ENCODE results near the gene SCN5A.

The SCN5A gene

DNA sequence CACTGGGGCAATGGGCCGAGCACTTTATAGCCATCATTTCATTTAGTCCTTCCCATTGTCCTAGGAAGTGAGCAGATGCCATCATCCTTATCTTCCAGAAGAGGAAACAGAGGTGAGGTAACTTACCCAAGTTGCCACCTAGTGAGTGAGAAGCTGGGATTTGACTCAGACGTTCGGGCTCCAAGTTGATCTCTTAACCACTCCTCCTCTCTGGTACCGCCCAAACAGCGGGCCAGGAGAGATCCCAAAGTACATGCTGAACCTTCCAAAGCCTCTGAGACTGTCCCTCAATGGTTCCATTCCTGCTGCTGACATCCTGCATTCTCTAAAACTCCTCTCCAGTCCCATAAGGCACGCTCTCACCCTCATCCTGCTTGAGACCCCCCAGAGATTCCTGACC is 97.1 kb downstream of the SCN5A start:
- H3K27ac Mint-ChIP-seq = no peak overlapping the region
- H3K4me3 Mint-ChIP-seq = no peak overlapping the region
- no peaks in the 10 kb centered on the region for H3K4me1 Mint-ChIP-seq (ENCODE audit: low read depth)
- no peaks in the 10 kb centered on the region for H3K9me3 Mint-ChIP-seq
- H3K27me3 Mint-ChIP-seq (ENCODE audit: low read depth) = no peaks in the 10 kb centered on the region
- no peaks in the 10 kb centered on the region for H3K36me3 Mint-ChIP-seq (ENCODE audit: low read depth)

DNA sequence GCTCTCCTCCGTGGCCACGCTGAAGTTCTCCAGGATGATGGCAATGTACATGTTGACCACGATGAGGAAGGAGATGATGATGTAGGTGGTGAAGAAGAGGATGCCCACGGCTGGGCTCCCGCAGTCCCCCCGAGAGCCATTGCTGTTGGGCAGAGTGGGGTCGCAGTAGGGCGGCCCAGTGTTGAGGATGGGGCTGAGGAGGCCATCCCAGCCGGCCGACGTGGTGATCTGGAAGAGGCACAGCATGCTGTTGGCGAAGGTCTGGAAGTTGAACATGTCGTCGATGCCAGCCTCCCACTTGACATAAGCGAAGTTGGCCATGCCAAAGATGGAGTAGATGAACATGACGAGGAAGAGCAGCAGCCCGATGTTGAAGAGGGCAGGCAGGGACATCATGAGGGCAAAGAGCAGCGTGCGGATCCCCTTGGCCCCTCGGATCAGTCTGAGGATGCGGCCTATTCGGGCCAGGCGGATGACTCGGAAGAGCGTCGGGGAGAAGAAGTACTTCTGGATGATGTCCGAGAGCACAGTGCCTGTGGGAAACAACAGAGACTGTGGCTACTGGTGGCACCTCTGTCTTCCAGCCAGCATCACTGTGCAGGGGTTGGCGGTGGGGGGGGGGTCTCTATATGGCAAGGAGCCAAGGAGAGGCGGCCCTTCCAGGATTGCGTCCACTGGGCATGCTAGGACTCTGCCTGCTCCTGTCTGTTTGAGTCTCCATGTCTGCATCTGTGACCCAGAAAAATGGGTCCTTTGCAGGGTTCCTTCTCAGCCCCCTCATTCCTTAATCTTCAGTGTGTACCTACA is 98.3 kb downstream of the SCN5A start:
- H3K4me3 Mint-ChIP-seq = no peak overlapping the region
- H3K36me3 Mint-ChIP-seq (ENCODE audit: low read depth) = no peaks in the 10 kb centered on the region
- no peaks in the 10 kb centered on the region for H3K27me3 Mint-ChIP-seq (ENCODE audit: low read depth)

DNA sequence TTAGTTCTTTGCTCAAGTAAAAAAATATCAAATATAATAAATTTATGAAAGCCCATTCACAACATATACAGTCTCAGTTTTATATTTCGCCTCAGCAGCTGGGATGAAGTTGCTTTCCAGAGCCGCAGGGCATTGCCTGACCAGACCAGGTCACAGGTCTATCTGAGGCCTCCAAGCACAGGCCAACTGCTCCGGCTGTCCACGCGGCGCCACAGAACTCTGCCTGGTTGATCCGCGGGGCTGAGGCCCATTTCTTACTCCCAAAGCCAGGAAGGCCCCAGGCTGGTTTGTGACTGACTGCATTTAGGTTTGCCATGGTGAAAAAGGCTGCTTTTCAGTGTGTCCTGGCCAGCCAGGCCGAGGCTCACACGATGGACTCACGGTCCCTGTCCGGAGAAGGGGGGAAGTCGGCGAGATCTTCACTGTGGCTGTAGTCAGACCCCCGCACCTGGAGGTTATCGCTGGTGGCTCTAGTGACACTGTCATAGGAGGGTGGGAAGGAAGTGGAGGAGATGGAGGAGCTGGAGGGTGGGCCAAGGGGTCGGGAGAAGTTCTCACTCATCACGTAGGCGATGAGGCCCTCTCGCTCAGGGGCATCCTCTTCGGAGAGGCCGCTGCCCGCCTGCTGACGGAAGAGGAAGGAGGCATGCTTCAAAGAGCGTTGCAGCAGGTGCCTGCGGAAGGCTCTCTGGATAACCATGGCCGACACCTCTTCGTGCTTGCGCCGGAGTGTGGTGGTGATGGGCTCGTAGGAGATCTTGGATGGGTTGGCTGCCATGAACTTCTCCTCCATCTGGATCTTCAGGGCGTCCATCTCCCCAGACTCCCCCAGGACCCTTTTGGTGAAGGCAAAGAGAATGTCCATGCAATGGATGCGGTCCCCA is 99.3 kb downstream of the SCN5A start:
- no peaks in the 10 kb centered on the region for H3K9me3 Mint-ChIP-seq
- peaks cover 6% of the 10 kb centered on the region for H3K27me3 Mint-ChIP-seq (ENCODE audit: low read depth)
- no peak overlapping the region for H3K27ac Mint-ChIP-seq
- H3K4me3 Mint-ChIP-seq = no peak overlapping the region
- H3K36me3 Mint-ChIP-seq (ENCODE audit: low read depth) = no peaks in the 10 kb centered on the region
- no peaks in the 10 kb centered on the region for H3K4me1 Mint-ChIP-seq (ENCODE audit: low read depth)

More for the DNA sequence above, 98.3 kb downstream of the SCN5A start:
- Mint-ChIP-seq H3K9me3 (no peaks in the 10 kb centered on the region), H3K27ac (peak overlapping the region; percentile 23), H3K4me1 (ENCODE audit: low read depth) (no peaks in the 10 kb centered on the region)

DNA sequence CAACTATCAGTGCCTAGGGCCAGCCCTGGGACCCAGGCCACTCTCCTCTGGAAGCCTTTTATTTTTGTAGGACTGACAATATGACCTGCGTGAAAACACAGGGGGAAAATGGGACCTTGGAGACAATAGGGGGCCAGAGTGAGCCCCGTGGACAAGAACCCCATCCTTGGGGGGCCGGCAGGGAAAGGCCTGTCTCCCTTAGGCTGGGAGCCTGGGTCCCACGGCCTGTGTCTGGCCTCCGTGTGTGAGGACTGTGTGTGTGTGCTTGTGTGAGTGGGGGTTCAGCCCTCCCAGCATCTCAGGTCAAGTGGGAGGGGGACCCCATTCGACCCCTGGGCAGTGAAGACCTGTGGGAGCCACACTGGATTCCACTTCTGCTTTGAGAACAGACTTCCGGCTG is 100.0 kb downstream of the SCN5A start:
- peaks cover 6% of the 10 kb centered on the region for H3K27me3 Mint-ChIP-seq (ENCODE audit: low read depth)
- no peaks in the 10 kb centered on the region for H3K9me3 Mint-ChIP-seq
- no peaks in the 10 kb centered on the region for H3K4me1 Mint-ChIP-seq (ENCODE audit: low read depth)
- H3K4me3 Mint-ChIP-seq = no peak overlapping the region
- no peaks in the 10 kb centered on the region for H3K36me3 Mint-ChIP-seq (ENCODE audit: low read depth)
- H3K27ac Mint-ChIP-seq = no peak overlapping the region

DNA sequence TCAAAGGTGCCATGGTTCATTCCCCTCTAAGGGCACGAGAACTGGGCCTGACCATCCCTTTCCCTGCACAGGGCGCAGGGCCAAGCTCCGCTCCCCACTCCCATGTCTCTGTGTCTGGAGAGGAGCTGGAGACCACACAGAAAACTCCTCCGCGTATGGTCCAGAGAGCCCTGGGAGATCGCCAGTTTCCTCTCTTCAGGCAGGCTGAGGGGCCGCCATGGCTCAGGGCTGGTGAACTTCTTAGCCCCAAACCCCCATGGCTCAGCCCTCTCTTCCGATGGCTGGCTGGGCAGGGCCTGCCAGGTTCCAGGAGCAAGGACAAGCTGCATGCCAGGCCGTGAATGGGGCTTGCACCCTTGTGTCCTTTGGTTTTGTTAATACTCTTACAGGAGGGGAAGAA is 100.4 kb downstream of the SCN5A start:
- no peaks in the 10 kb centered on the region for H3K4me1 Mint-ChIP-seq (ENCODE audit: low read depth)
- H3K27me3 Mint-ChIP-seq (ENCODE audit: low read depth) = peaks cover 6% of the 10 kb centered on the region
- no peak overlapping the region for H3K27ac Mint-ChIP-seq
- H3K36me3 Mint-ChIP-seq (ENCODE audit: low read depth) = no peaks in the 10 kb centered on the region
- no peaks in the 10 kb centered on the region for H3K9me3 Mint-ChIP-seq
- H3K4me3 Mint-ChIP-seq = no peak overlapping the region

DNA sequence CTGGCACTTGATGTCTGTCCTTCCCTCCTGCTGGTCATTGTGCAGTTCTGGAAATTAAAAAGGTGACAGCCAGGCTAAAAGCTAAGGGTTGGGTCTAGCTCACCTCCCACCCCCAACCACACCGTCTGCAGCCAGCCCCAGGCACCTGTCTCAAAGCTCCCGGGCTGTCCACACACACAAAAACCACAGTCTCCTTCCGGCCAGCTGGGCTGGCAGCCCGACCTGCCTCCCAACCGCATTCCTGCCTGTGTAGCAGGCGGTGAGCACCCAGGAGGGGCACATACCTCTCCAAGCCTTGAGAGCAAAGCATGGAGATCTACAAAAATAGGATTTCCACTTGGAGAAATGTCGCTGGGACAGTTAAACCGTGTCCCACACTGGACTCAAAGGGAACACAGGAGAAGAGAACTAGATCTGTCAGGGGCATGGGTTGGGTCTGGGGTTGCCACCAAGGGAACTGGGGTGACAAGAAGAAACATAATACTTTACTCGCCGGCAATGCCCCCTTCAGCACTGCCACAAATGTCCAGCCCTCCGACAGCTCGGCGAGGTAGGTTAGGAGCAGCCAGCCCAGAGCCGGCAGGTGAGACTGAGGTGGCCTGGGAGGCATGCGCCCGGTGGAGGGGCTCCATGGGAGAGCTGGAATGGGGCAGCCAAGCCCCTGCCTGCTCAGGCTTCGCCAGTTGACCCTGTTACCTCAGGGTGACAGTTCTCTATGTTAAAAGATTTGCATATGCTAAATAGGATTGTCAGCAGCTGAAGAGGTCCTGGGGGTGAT is 101.1 kb downstream of the SCN5A start:
- Mint-ChIP-seq H3K4me1 (ENCODE audit: low read depth) (no peaks in the 10 kb centered on the region), H3K27ac (no peak overlapping the region), H3K9me3 (no peaks in the 10 kb centered on the region), H3K36me3 (ENCODE audit: low read depth) (no peaks in the 10 kb centered on the region), H3K27me3 (ENCODE audit: low read depth) (peaks cover 6% of the 10 kb centered on the region), H3K4me3 (no peak overlapping the region)

DNA sequence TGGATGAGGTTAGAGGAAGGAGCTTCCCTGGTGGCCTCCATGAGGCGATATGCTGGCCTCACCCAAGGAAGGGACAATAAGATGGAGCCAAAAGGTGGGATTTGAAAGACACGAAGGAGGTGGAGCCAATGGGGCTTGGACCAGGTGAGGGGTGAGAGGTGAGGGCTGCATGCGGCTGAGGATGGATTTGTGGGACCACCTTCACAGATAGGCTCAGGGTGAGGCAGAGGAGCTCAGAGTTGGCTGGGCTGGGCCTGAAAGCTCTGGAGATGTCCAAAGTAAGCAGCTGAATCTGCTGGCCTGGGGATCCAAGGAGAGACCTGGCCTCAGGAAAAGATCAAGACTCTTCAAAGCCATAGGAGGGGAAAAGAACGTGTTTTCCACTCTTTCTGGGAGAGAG is 103.5 kb downstream of the SCN5A start:
- Mint-ChIP-seq H3K27me3 (ENCODE audit: low read depth) (peaks cover 6% of the 10 kb centered on the region), H3K4me3 (no peak overlapping the region), H3K4me1 (ENCODE audit: low read depth) (no peaks in the 10 kb centered on the region), H3K9me3 (no peaks in the 10 kb centered on the region), H3K36me3 (ENCODE audit: low read depth) (no peaks in the 10 kb centered on the region), H3K27ac (no peak overlapping the region)

DNA sequence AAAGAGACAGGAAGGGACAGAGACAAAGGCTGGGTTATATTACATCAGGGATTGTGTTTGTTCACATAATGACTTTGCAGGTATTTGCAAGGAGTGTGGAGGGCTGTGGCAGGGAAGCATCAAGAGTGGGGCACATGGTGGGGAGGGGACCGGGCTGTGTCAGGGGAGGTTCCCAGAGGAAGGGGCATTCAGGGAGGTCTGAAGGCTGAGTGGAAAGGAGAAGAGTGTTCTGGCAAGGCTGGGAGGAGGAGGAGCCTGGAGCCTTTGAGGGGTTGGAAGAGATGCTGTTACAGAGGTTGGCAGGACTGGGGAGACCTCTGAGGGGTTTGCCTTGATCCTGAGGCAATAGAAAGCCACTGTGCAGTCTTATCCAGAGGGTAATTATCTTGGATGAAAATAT is 103.9 kb downstream of the SCN5A start:
- no peaks in the 10 kb centered on the region for H3K4me1 Mint-ChIP-seq (ENCODE audit: low read depth)
- no peak overlapping the region for H3K4me3 Mint-ChIP-seq
- no peak overlapping the region for H3K27ac Mint-ChIP-seq
- peaks cover 6% of the 10 kb centered on the region for H3K27me3 Mint-ChIP-seq (ENCODE audit: low read depth)
- no peaks in the 10 kb centered on the region for H3K36me3 Mint-ChIP-seq (ENCODE audit: low read depth)
- H3K9me3 Mint-ChIP-seq = no peaks in the 10 kb centered on the region

DNA sequence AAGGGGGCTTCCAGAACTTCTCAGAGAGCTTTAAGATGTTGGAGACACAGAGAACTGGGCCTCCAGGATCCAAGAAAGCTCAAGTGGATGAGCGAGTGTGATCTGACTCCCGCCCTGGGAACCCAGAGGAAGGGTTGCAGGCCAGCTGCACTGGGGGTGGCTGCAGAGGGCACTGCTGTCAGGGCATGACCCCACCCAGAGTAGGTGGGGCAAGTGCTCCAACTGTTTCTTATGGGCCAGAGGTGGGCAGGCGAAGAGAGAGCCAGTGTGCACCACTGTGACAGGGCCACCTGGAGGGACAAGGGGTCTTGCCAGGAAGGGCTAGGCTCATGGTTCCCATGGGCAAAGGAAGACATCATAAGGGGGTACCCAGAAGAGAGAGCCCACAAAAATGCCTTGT is 104.6 kb downstream of the SCN5A start:
- no peak overlapping the region for H3K27ac Mint-ChIP-seq
- H3K9me3 Mint-ChIP-seq = no peaks in the 10 kb centered on the region
- peaks cover 6% of the 10 kb centered on the region for H3K27me3 Mint-ChIP-seq (ENCODE audit: low read depth)
- H3K4me3 Mint-ChIP-seq = no peak overlapping the region
- no peaks in the 10 kb centered on the region for H3K36me3 Mint-ChIP-seq (ENCODE audit: low read depth)
- H3K4me1 Mint-ChIP-seq (ENCODE audit: low read depth) = no peaks in the 10 kb centered on the region

DNA sequence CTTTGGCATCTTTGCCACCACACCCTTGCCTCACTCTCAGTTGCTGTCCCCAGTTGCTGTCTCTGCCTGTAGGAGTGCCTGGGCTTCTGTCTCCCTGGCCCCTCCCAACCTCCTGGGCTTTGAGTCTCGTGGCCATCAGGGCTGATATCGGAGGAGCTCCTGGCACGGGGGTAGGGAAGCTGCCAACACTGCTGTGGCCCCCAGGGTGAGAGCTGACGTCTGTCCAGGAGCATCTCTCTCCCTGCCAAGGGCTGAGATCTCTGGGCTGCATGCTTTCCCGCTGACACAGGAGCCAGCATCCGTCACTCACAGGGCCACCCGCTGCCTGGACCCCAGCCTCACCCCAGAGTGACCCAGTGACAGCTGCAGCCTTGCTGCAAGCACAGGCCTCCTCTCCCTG is 105.9 kb downstream of the SCN5A start:
- Mint-ChIP-seq H3K36me3 (ENCODE audit: low read depth) (no peaks in the 10 kb centered on the region), H3K4me3 (no peak overlapping the region), H3K4me1 (ENCODE audit: low read depth) (no peaks in the 10 kb centered on the region)

DNA sequence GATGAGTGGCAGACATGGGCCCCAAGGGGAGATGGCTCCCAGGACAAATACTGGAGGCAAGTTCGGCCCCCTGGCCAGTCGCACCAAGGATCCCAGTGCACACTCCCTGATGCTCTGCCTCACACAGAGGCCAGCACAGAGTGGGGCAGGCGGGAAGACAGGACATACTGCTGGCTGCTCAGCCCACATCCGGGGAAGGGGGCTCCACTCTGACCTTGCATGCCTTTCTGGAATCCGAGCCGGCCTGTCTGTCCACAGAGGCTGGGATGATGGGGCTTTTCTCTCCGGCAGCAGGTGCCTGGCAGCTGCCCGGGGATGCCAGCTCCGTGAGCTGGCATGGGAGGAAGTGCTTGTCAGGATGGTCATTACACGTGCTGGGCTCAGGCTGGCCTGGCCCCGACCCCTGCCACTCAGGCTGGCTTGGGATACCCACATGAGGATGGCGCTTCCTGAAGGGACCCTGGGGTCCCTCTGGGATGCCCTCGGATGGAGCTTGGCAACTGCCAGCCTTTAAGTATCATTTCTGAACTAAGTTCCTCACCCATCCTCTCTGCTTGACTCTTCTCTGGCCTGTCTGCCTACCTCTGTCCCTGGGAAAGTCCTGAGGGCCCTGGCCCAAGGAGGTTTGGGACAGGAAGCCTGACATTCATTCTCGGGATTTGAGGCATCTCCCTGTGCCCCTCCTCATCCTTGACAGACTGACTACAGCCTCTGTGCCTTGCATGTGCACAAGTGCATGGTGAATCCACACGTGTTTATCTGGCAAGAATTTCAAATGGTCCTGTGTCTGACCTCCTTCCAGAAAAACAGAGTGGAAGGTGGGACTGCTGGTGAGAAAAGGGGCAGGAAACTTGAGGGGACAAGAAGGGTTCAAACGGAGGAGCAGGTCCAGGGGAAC is 106.8 kb downstream of the SCN5A start:
- H3K4me1 Mint-ChIP-seq (ENCODE audit: low read depth) = no peaks in the 10 kb centered on the region
- no peak overlapping the region for H3K4me3 Mint-ChIP-seq
- no peak overlapping the region for H3K27ac Mint-ChIP-seq

More for the DNA sequence above, 105.9 kb downstream of the SCN5A start:
- H3K27me3 Mint-ChIP-seq (ENCODE audit: low read depth) = peaks cover 6% of the 10 kb centered on the region
- no peaks in the 10 kb centered on the region for H3K9me3 Mint-ChIP-seq
- H3K27ac Mint-ChIP-seq = no peak overlapping the region

DNA sequence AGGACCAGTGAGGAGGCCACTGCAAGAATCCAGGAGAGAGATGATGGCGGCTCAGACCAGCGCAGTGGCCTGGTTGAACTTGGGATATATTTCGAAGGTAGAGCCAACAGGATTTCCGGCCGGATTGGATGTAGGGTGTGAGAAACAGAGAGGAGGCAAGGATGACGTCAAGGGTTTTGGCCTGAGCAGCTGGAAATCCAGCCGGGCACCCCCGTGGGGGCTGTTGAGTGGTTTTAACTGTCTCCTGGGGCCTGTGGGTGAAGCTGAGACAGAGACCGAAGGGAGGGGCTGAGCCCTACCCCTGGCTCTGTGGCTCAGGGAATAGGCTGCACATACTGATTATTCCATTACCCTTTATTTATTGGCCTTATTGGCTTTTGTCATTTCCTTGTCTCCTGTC is 107.7 kb downstream of the SCN5A start:
- Mint-ChIP-seq H3K27ac (no peak overlapping the region), H3K36me3 (ENCODE audit: low read depth) (no peaks in the 10 kb centered on the region), H3K4me3 (no peak overlapping the region), H3K4me1 (ENCODE audit: low read depth) (no peaks in the 10 kb centered on the region), H3K27me3 (ENCODE audit: low read depth) (peaks cover 6% of the 10 kb centered on the region), H3K9me3 (no peaks in the 10 kb centered on the region)

More for the DNA sequence above, 106.8 kb downstream of the SCN5A start:
- H3K9me3 Mint-ChIP-seq = no peaks in the 10 kb centered on the region
- H3K27me3 Mint-ChIP-seq (ENCODE audit: low read depth) = peaks cover 6% of the 10 kb centered on the region
- H3K36me3 Mint-ChIP-seq (ENCODE audit: low read depth) = no peaks in the 10 kb centered on the region

DNA sequence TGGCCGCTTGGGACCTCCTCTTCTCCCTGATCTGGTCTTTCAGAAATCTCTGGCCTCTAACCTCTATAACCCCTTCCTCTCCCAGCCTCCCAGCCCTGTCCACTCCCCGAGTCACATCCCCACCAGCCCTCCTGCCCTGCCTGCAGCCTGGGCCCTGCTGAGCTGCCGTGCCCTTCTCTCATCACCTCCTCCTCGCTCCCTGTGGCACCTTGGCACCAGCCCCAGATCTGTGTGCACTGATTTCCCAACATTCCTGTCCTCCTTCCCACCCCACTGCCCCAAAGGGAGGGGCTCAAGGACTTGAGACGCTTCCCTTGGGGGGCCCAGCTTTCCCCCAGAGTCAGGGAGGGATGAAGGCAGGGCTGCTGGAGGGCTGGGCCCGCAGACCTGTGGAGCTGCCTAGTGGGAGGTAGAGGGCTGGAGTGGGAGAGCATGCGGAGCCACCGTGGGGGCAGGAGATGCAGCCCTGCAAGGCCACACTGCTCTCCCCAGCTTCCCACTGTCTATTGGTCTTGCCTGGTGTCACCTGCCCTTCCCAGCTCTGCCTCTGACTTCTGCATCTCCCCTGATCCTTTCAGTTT is 110.6 kb downstream of the SCN5A start:
- H3K27ac Mint-ChIP-seq = no peak overlapping the region
- H3K36me3 Mint-ChIP-seq (ENCODE audit: low read depth) = peaks cover 3% of the 10 kb centered on the region
- H3K9me3 Mint-ChIP-seq = no peaks in the 10 kb centered on the region
- H3K4me3 Mint-ChIP-seq = no peak overlapping the region
- H3K27me3 Mint-ChIP-seq (ENCODE audit: low read depth) = no peaks in the 10 kb centered on the region
- no peaks in the 10 kb centered on the region for H3K4me1 Mint-ChIP-seq (ENCODE audit: low read depth)
